Left lung (tissue), 10 donors: ENCODE results near the gene PLEKHA3. TPM values are rescaled to one million over a fixed set of nuclear protein-coding genes. Genes with fewer than 3 reads are reported as not detected.
"Not testable (repeated sequence)": the region's sequence is repeated elsewhere in the genome, so short reads cannot be mapped to it uniquely, and the experiment has no call there.

Experiments used
- ATAC-seq: fragments of 200-7000 bp; cut with Tn5 transposase; one replicate; pipeline ENCODE4 v1.9.1; 2020; ENCODE audit warnings: moderate library complexity
- DNase-seq, 4 donors: peaks; one replicate each; pipeline ENCODE4 v3.0.0-alpha.2; 2013 to 2020
- H3K27ac ChIP-seq, 2 donors: fragments of 200-600 bp; sonication (generic) in 1 of 2; one replicate each; pipeline versions ENCODE4 v1.5.0 to v1.8.0; 2020 to 2021
- H3K27me3 ChIP-seq, 2 donors: fragments of 200-600 bp; sonication (generic) in 1 of 2; one replicate each; pipeline versions ENCODE4 v1.5.0 to v1.8.0; 2020 to 2021
- H3K36me3 ChIP-seq, 2 donors: fragments of 200-600 bp; sonication (generic) in 1 of 2; one replicate each; pipeline versions ENCODE4 v1.5.0 to v1.8.0; 2020 to 2021
- H3K4me1 ChIP-seq, 2 donors: fragments of 200-600 bp; one replicate each; pipeline ENCODE4 v1.8.0; 2021
- H3K4me3 ChIP-seq, 2 donors: fragments of 200-600 bp; sonication (generic) in 1 of 2; one replicate each; pipeline versions ENCODE4 v1.5.0 to v1.8.0; 2020 to 2021; ENCODE audit warnings: mild to moderate bottlenecking in 1 of 2
- H3K9me3 ChIP-seq, 2 donors: fragments of 200-600 bp; sonication (generic) in 1 of 2; one replicate each; pipeline versions ENCODE4 v1.5.0 to v1.8.0; 2020 to 2021
- intact Hi-C, 2 donors: fragments of 100-400 bp; cut with DNase I; formaldehyde crosslinking; loops; one replicate each; pipeline versions ENCODE4 v1.11.2 to v1.14.2; 2022
- polyA plus RNA-seq, 6 donors: library from polyadenylated mRNA; unstranded; fragments of 120-200 nt; gene quantifications; one replicate each; pipeline ENCODE4 v1.2.1, GENCODE V29; 2013; ENCODE audit not compliant: insufficient read length in 6 of 6
- total RNA-seq, 2 donors: library from RNA; stranded (reverse); fragmentation: NEBNext Ultra II Directional; extraction: Animal tissue kit (Norgen Biotek cat#: 25700); gene quantifications; one replicate each; pipeline ENCODE4 v1.2.1, GENCODE V29; 2021
- TF ChIP-seq, protein P1 (sequence below), 2 donors: fragments of 200-600 bp; sonication (generic) in 1 of 2; IDR thresholded peaks; one replicate each; pipeline versions ENCODE4 v1.5.0 to v1.8.0; 2021; ENCODE audit warnings: antibody characterized with exemption in 2 of 2
- donor health status: DM: no; HTN: yes; CAD: no.
- donor health status: DM: no; HTN: no; CAD: no.

The PLEKHA3 gene
- total and polyA plus RNA-seq, 8 donors, result 24.5 to 35.7 (median 27.5) TPM

DNA sequence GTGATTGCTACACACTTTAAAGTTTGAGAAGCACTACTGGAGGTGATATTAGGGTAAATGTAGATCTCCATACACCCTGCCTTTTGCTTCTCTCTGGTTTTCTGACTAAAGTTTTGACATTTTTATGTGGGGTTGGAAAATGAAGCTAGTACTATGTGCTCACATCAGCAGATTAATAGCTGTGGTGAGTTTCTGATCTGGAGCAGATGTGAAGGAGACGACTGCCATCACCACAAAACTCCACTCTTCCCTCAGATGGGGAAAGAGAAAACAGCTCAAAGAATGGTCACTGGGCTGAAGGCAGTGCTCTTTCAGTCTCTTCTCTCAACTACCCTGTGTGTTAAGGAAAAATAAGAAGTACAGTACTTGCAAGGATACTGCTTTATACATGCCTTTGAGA is 37.2 kb downstream of the PLEKHA3 start:
- peaks cover 0 to 7% of the 10 kb centered on the region in 2 donors for H3K36me3 ChIP-seq
- H3K4me1 ChIP-seq, result no peaks in the 10 kb centered on the region
- TF ChIP-seq, protein P1, sequence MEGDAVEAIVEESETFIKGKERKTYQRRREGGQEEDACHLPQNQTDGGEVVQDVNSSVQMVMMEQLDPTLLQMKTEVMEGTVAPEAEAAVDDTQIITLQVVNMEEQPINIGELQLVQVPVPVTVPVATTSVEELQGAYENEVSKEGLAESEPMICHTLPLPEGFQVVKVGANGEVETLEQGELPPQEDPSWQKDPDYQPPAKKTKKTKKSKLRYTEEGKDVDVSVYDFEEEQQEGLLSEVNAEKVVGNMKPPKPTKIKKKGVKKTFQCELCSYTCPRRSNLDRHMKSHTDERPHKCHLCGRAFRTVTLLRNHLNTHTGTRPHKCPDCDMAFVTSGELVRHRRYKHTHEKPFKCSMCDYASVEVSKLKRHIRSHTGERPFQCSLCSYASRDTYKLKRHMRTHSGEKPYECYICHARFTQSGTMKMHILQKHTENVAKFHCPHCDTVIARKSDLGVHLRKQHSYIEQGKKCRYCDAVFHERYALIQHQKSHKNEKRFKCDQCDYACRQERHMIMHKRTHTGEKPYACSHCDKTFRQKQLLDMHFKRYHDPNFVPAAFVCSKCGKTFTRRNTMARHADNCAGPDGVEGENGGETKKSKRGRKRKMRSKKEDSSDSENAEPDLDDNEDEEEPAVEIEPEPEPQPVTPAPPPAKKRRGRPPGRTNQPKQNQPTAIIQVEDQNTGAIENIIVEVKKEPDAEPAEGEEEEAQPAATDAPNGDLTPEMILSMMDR (IDR thresholded peaks at IDR 0.05), result no peak
- no peak overlapping the region for H3K27ac ChIP-seq
- H3K27me3 ChIP-seq, result no peaks in the 10 kb centered on the region
- intact Hi-C loops, result no loop called here
- no peaks in the 10 kb centered on the region for H3K9me3 ChIP-seq
- no peak for ATAC-seq
- DNase-seq, result no peak
- no peak overlapping the region for H3K4me3 ChIP-seq

DNA sequence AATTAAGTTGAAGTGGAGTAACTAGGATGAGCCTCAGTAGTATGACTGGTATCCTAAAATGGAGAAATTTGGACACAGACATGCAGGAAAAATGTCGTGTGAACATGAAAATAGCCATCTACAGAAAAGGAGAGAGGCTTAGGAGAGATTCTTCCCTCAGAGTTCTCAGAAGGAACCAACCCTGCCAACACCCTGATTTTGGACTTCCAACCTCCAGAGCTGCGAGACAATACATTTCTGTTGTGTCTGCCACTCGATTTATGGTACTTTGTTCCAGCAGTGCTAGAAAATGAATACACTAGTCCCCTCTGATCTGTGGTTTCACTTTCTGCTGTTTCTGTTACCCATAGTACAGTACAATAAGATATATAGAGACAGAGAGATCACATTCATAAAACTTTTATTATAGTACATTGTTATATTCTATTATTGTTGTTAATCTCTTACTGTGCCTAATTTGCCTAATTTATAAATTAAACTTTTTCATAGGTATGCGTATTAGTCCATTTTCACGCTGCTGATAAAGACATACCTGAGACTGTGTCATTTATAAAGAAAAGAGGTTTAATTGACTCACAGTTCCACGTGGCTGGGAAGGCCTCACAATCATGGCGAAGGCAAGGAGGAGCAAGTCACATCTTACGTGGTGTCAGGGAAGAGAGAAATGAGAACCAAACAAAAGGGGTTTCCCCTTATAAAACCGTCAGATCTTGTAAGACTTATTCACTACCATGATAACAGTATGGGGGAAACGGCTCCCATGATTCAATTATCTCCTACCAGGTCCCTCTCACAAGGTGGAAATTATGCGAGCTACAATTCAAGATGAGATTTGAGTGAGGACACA is 41.3 kb downstream of the PLEKHA3 start:
- H3K4me3 ChIP-seq, result no peak overlapping the region
- TF ChIP-seq, protein P1 (IDR thresholded peaks at IDR 0.05), result no peak
- DNase-seq, result no peak
- no peak for ATAC-seq
- H3K27ac ChIP-seq, result no peak overlapping the region
- no peaks in the 10 kb centered on the region for H3K27me3 ChIP-seq
- H3K9me3 ChIP-seq, result no peaks in the 10 kb centered on the region
- intact Hi-C loops, result no loop called here
- H3K36me3 ChIP-seq, result no peaks in the 10 kb centered on the region
- H3K4me1 ChIP-seq, result peaks cover 4 to 20% of the 10 kb centered on the region in 2 donors

DNA sequence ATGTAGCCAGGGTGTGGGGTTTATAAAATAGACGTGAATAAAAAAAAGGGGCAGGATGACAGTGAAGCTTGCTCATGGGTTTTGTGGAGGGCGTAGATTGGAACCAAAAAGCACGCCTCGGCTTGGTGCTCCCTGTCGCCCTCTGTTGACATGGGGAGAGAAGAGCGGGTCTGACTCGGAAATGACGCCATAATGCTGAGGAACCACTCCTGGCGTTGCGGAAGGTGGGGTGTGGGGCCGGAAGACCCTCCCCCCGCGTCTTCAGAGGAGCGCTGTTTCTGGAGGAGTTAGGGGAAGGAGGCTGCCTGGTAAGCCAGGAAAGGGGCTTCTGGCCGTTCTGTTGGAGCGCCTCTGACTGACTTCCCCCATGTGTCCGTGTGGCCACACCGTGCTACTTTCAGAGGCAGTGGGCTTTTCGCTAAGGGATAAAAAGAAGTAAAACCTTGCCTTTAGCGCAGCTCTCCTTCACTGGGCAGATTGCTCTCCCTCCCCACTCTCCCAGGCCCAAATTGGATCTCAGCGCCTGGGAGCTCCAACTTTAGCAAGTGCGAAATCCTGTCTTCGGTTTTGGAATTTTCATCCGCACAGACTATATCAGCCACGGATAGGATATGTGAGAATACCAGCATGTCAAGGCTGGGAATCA is 42.8 kb downstream of the PLEKHA3 start:
- Histone ChIP-seq H3K27me3 (no peaks in the 10 kb centered on the region), H3K27ac (peak overlapping the region; percentile 61 to 87), H3K36me3 (no peaks in the 10 kb centered on the region), H3K9me3 (no peaks in the 10 kb centered on the region), H3K4me3 (peak overlapping the region; percentile 46 to 71), H3K4me1 (peaks cover 4 to 30% of the 10 kb centered on the region in 2 donors)
- ATAC-seq (peak; percentile 98), DNase-seq (peak; percentile 68 to 93 (median 90))
- TF ChIP-seq, protein P1 (IDR thresholded peaks at IDR 0.05), result peak; percentile 61 to 76
- intact Hi-C loops, result no loop called here

DNA sequence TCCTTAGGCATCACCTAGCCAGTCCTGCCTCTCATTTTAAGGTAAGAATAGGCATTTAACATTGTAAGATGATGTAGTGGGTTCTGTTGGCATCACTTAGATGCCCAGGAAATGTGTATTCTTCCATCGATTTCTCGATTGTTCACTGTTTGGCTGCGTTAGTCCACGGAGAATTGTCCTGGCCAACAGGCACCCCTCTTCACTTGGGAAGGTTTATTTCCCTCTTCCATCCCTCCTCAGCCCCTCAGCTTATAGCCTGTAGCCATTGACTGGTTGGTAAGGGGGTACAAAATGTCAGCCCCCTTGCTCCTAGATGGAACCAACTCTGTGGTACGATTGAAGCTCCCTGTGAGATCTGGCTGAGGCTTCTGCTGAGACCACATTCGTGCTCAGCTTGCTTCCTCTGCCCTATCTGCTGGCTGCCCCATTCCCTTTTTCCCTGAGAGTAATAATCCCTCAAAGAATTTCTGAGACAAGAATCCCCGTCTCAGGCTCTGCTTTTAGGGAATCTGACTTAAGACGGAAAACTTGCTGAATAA is 43.4 kb downstream of the PLEKHA3 start:
- peak overlapping the region; percentile 61 to 87 for H3K27ac ChIP-seq
- no peaks in the 10 kb centered on the region for H3K27me3 ChIP-seq
- TF ChIP-seq, protein P1 (IDR thresholded peaks at IDR 0.05), result no peak
- H3K9me3 ChIP-seq, result no peaks in the 10 kb centered on the region
- DNase-seq, result peak in 1 of 4 donors; percentile 1
- ATAC-seq, result peak; percentile 22
- H3K36me3 ChIP-seq, result no peaks in the 10 kb centered on the region
- H3K4me3 ChIP-seq, result peak overlapping the region; percentile 46 to 71
- intact Hi-C loops, result no loop called here
- peaks cover 4 to 36% of the 10 kb centered on the region in 2 donors for H3K4me1 ChIP-seq

DNA sequence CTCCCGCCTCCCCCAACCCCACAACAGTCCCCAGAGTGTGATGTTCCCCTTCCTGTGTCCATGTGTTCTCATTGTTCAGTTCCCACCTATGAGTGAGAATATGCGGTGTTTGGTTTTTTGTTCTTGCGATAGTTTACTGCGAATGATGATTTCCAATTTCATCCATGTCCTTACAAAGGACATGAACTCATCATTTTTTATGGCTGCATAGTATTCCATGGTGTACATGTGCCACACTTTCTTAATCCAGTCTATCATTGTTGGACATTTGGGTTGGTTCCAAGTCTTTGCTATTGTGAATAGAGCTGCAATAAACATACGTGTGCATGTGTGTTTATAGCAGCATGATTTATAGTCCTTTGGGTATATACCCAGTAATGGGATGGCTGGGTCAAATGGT is 44.8 kb downstream of the PLEKHA3 start:
- H3K36me3 ChIP-seq, ATAC-seq, H3K27ac ChIP-seq, H3K27me3 ChIP-seq, DNase-seq, H3K9me3 ChIP-seq, intact Hi-C loops, H3K4me3 ChIP-seq: not testable (repeated sequence)
- H3K4me1 ChIP-seq, result peaks cover 4 to 49% of the 10 kb centered on the region in 2 donors

DNA sequence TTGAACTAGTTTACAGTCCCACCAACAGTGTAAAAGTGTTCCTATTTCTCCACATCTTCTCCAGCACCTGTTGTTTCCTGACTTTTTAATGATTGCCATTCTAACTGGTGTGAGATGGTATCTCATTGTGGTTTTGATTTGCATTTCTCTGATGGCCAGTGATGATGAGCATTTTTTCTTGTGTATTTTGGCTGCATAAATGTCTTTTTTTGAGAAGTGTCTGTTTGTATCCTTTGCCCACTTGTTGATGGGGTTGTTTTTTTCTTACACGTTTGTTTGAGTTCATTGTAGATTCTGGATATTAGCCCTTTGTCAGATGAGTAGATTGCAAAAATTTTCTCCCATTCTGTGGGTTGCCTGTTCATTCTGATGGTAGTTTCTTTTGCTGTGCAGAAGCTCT is 45.2 kb downstream of the PLEKHA3 start:
- not testable (repeated sequence) for H3K36me3 ChIP-seq

More for the DNA sequence above, 45.2 kb downstream of the PLEKHA3 start:
- H3K4me1 ChIP-seq, result peaks cover 4 to 53% of the 10 kb centered on the region in 2 donors
- H3K4me3 ChIP-seq, H3K9me3 ChIP-seq, H3K27ac ChIP-seq, intact Hi-C loops, DNase-seq, ATAC-seq, H3K27me3 ChIP-seq: not testable (repeated sequence)
